Ovary (tissue), 3 donors: ENCODE measurements around the gene KCNG2.

Experiments used
- POLR2A ChIP-seq: fragments of 450-650 bp; IDR thresholded peaks from one replicate; pipeline ENCODE4 v1.6.1; 2017; ENCODE audit warnings: antibody characterized with exemption, mild to moderate bottlenecking, moderate library complexity
- TF ChIP-seq, protein P1 (sequence below), 3 donors: fragments of 450-650 bp in 2 of 3; fragments of 200-600 bp in 1 of 3; IDR thresholded peaks; one replicate each; pipeline versions ENCODE4 v1.5.1 to v1.8.0; 2016 to 2022; ENCODE audit warnings: antibody characterized with exemption in 3 of 3, mild to moderate bottlenecking in 1 of 3
- donor health status: DM: no; HTN: no; CAD: no.

DNA sequence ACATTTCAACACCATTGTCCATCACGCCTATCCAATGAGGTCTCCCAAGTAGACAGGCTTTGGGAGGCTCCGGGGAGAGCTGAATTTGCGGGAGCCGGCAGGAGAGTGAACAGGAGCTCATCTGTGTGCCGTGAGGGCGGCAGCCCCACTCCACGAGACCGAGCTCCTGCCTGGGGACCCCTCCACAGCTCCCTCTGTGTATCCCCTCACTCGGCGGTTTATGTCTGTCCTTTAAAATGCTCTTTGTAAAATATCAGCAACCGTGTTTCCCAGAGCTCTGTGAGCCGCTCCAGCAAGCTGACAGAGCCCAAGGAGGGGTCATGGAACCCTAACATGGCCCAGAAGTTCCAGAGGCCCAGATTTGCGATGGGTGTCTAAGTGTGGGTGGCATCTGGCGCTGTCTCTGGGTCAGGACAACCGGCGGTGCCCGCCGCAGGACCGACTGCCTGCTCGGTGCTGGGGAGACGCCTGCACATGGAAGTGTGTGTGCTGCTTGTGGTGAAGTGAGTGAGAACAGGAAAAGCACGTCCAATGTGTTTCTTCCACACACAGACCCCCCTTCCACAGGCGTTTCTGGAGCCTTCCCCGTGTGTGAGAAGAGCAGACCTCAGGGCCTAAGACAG is 118.9 kb downstream of the KCNG2 start:
- TF ChIP-seq, protein P1, sequence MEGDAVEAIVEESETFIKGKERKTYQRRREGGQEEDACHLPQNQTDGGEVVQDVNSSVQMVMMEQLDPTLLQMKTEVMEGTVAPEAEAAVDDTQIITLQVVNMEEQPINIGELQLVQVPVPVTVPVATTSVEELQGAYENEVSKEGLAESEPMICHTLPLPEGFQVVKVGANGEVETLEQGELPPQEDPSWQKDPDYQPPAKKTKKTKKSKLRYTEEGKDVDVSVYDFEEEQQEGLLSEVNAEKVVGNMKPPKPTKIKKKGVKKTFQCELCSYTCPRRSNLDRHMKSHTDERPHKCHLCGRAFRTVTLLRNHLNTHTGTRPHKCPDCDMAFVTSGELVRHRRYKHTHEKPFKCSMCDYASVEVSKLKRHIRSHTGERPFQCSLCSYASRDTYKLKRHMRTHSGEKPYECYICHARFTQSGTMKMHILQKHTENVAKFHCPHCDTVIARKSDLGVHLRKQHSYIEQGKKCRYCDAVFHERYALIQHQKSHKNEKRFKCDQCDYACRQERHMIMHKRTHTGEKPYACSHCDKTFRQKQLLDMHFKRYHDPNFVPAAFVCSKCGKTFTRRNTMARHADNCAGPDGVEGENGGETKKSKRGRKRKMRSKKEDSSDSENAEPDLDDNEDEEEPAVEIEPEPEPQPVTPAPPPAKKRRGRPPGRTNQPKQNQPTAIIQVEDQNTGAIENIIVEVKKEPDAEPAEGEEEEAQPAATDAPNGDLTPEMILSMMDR (IDR thresholded peaks at IDR 0.05), result no peak
- TF ChIP-seq POLR2A, result no peak
